Measurements from ENCODE around the gene SLC24A4. TPM values are rescaled to one million over a fixed set of nuclear protein-coding genes. Genes with fewer than 3 reads are reported as not detected.

SLC24A4 gene
- total and polyA plus RNA-seq, 5 donors, result 0.48 to 0.56 (median 0.50) TPM

- 64% methylated on average over 13 of the region's 13 CpGs for WGBS
- Histone ChIP-seq H3K27ac (ENCODE audit: low read length) (no peak overlapping the region), H3K4me3 (ENCODE audit: low read length) (no peak overlapping the region), H3K27me3 (ENCODE audit: control insufficient read depth, insufficient read depth) (no peaks in the 10 kb centered on the region), H3K9me3 (ENCODE audit: control insufficient read depth, low read length) (no peaks in the 10 kb centered on the region), H3K4me1 (ENCODE audit: control insufficient read depth, insufficient read depth, low read length) (no peaks in the 10 kb centered on the region)
- ATAC-seq (peak in 1 of 2 donors; percentile 27), DNase-seq (no peak)
- intact Hi-C loops (cut with DNase I), result loop anchor here in 1 of 4 donors (10.0 kb wide), 1 partner anchor 296 kb away; no protein-coding TSS in a partner anchor
Measured at GRCh38 chr14:92450351-92451070, 127.5 kb downstream of the SLC24A4 start.

- Histone ChIP-seq H3K9me3 (ENCODE audit: control insufficient read depth, low read length) (no peaks in the 10 kb centered on the region), H3K27me3 (ENCODE audit: control insufficient read depth, insufficient read depth) (no peaks in the 10 kb centered on the region), H3K4me3 (ENCODE audit: low read length) (no peak overlapping the region), H3K27ac (ENCODE audit: low read length) (no peak overlapping the region), H3K4me1 (ENCODE audit: control insufficient read depth, insufficient read depth, low read length) (no peaks in the 10 kb centered on the region)
- 57% methylated on average over 9 of the region's 9 CpGs for WGBS
- intact Hi-C loops (cut with DNase I), result loop anchor here in 1 of 4 donors (10.0 kb wide), 1 partner anchor 296 kb away; no protein-coding TSS in a partner anchor
- ATAC-seq (peak; percentile 17 to 62), DNase-seq (no peak)
Measured at GRCh38 chr14:92451245-92451644, 128.3 kb downstream of the SLC24A4 start.

GRCh38 chr14:92451755-92452154 is 128.8 kb downstream of the SLC24A4 start:
- intact Hi-C loops (cut with DNase I), result loop anchor here in 1 of 4 donors (10.0 kb wide), 1 partner anchor 297 kb away; no protein-coding TSS in a partner anchor
- 68% methylated on average over 5 of the region's 5 CpGs for WGBS
- no peaks in the 10 kb centered on the region for H3K27me3 ChIP-seq (ENCODE audit: control insufficient read depth, insufficient read depth)
- no peak overlapping the region for H3K4me3 ChIP-seq (ENCODE audit: low read length)
- no peak for DNase-seq
- peak; percentile 50 to 58 for ATAC-seq
- H3K4me1 ChIP-seq (ENCODE audit: control insufficient read depth, insufficient read depth, low read length), result no peaks in the 10 kb centered on the region
- H3K27ac ChIP-seq (ENCODE audit: low read length), result no peak overlapping the region
- no peaks in the 10 kb centered on the region for H3K9me3 ChIP-seq (ENCODE audit: control insufficient read depth, low read length)

GRCh38 chr14:92452471-92452870 is 129.5 kb downstream of the SLC24A4 start:
- Histone ChIP-seq H3K27ac (ENCODE audit: low read length) (no peak overlapping the region), H3K4me3 (ENCODE audit: low read length) (no peak overlapping the region), H3K27me3 (ENCODE audit: control insufficient read depth, insufficient read depth) (no peaks in the 10 kb centered on the region), H3K4me1 (ENCODE audit: control insufficient read depth, insufficient read depth, low read length) (no peaks in the 10 kb centered on the region), H3K9me3 (ENCODE audit: control insufficient read depth, low read length) (no peaks in the 10 kb centered on the region)
- no peak for DNase-seq
- 94% methylated on average over 14 of the region's 14 CpGs for WGBS
- intact Hi-C loops (cut with DNase I), result loop anchor here in 1 of 4 donors (10.0 kb wide), 1 partner anchor 298 kb away; no protein-coding TSS in a partner anchor
- ATAC-seq, result no peak

GRCh38 chr14:92453691-92454090 is 130.7 kb downstream of the SLC24A4 start:
- no peak overlapping the region for H3K27ac ChIP-seq (ENCODE audit: low read length)
- H3K4me1 ChIP-seq (ENCODE audit: control insufficient read depth, insufficient read depth, low read length), result no peaks in the 10 kb centered on the region
- H3K9me3 ChIP-seq (ENCODE audit: control insufficient read depth, low read length), result no peaks in the 10 kb centered on the region
- 90% methylated on average over 8 of the region's 8 CpGs for WGBS
- no peaks in the 10 kb centered on the region for H3K27me3 ChIP-seq (ENCODE audit: control insufficient read depth, insufficient read depth)
- DNase-seq (no peak), ATAC-seq (no peak)
- H3K4me3 ChIP-seq (ENCODE audit: low read length), result no peak overlapping the region
- intact Hi-C loops (cut with DNase I), result loop anchor here in 1 of 4 donors (10.0 kb wide), 1 partner anchor 299 kb away; no protein-coding TSS in a partner anchor

DNA sequence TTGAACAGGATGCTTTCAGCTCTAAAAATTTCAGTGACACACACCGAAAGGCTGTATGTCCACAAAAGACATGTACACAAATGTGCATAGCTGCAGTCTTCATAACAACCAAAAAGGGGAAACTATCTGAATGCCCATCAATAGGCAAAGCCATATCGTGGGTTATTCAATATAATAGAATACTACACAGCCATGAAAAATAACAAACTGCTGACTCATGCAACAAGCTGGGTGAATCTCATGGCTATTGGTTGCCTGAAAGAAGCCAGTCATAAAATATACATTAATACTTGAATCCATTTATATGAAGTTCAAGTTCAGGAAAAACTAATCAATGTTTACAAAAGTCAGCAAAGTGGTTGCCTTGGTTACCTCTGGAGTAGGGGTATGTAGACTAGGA is 132.3 kb downstream of the SLC24A4 start:
- no peaks in the 10 kb centered on the region for H3K4me1 ChIP-seq (ENCODE audit: control insufficient read depth, insufficient read depth, low read length)
- no peaks in the 10 kb centered on the region for H3K27me3 ChIP-seq (ENCODE audit: control insufficient read depth, insufficient read depth)
- no peaks in the 10 kb centered on the region for H3K9me3 ChIP-seq (ENCODE audit: control insufficient read depth, low read length)
- H3K27ac ChIP-seq (ENCODE audit: low read length), result no peak overlapping the region
- DNase-seq, result no peak
- intact Hi-C loops (cut with DNase I), result loop anchor here in 1 of 4 donors (10.0 kb wide), 1 partner anchor 300 kb away; no protein-coding TSS in a partner anchor
- 96% methylated on average over 2 of the region's 2 CpGs for WGBS
- no peak for ATAC-seq
- no peak overlapping the region for H3K4me3 ChIP-seq (ENCODE audit: low read length)

GRCh38 chr14:92456215-92457015 is 133.4 kb downstream of the SLC24A4 start:
- intact Hi-C loops (cut with DNase I), result loop anchor here in 1 of 4 donors (10.0 kb wide), 1 partner anchor 302 kb away; no protein-coding TSS in a partner anchor
- ATAC-seq, result peak; percentile 68 to 70
- peak; percentile 63 to 81 (median 74) for DNase-seq
- no peak overlapping the region for H3K4me3 ChIP-seq (ENCODE audit: low read length)
- no peaks in the 10 kb centered on the region for H3K27me3 ChIP-seq (ENCODE audit: control insufficient read depth, insufficient read depth)
- no peaks in the 10 kb centered on the region for H3K4me1 ChIP-seq (ENCODE audit: control insufficient read depth, insufficient read depth, low read length)
- no peaks in the 10 kb centered on the region for H3K9me3 ChIP-seq (ENCODE audit: control insufficient read depth, low read length)
- H3K27ac ChIP-seq (ENCODE audit: low read length), result no peak overlapping the region
- WGBS, result 57% methylated on average over 23 of the region's 23 CpGs

- Histone ChIP-seq H3K27ac (ENCODE audit: low read length) (no peak overlapping the region), H3K9me3 (ENCODE audit: control insufficient read depth, low read length) (no peaks in the 10 kb centered on the region), H3K4me1 (ENCODE audit: control insufficient read depth, insufficient read depth, low read length) (peaks cover 3% of the 10 kb centered on the region), H3K4me3 (ENCODE audit: low read length) (no peak overlapping the region), H3K27me3 (ENCODE audit: control insufficient read depth, insufficient read depth) (no peaks in the 10 kb centered on the region)
- intact Hi-C loops (cut with DNase I), result loop anchor here in 1 of 4 donors (10.0 kb wide), 1 partner anchor 302 kb away; no protein-coding TSS in a partner anchor
- DNase-seq (no peak), ATAC-seq (no peak)
- 81% methylated on average over 5 of the region's 5 CpGs for WGBS
Measured at GRCh38 chr14:92457016-92457565, 134.1 kb downstream of the SLC24A4 start.

- Histone ChIP-seq H3K27me3 (ENCODE audit: control insufficient read depth, insufficient read depth) (no peaks in the 10 kb centered on the region), H3K27ac (ENCODE audit: low read length) (peak overlapping the region; percentile 19), H3K9me3 (ENCODE audit: control insufficient read depth, low read length) (no peaks in the 10 kb centered on the region), H3K4me3 (ENCODE audit: low read length) (no peak overlapping the region), H3K4me1 (ENCODE audit: control insufficient read depth, insufficient read depth, low read length) (peaks cover 3% of the 10 kb centered on the region)
- intact Hi-C loops (cut with DNase I), result loop anchor here in 1 of 4 donors (10.0 kb wide), 1 partner anchor 304 kb away; no protein-coding TSS in a partner anchor
- ATAC-seq (no peak), DNase-seq (no peak)
- WGBS, result 85% methylated on average over 17 of the region's 17 CpGs
Measured at GRCh38 chr14:92458136-92459029, 135.4 kb downstream of the SLC24A4 start.
